ENCODE data around the gene KDM4C.
A peak's percentile ranks its signal among the peaks of the same experiment; 100 is the strongest.
"Not testable (repeated sequence)": the region's sequence is repeated elsewhere in the genome, so short reads cannot be mapped to it uniquely, and the experiment has no call there.

The KDM4C gene

DNA sequence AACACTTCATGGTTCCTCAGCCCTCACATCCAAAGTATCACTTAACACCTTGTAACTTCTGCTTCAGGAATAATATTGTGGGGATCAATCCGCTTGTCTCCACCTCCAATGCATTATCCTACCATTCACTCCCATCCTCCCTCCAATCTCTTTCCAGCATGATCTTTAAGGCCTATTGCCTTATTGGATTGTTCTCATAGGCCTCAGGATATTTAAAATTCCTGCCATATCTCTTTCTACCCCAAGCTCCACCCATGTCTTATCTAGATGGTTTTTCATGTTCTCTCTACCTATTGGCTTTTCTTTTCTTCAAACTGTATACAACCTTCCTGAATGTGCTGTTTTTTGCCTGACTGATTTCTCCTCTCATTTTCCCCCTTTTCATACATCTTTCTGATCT, 7.2 kb downstream of the KDM4C start:
- no peak for DNase-seq

DNA sequence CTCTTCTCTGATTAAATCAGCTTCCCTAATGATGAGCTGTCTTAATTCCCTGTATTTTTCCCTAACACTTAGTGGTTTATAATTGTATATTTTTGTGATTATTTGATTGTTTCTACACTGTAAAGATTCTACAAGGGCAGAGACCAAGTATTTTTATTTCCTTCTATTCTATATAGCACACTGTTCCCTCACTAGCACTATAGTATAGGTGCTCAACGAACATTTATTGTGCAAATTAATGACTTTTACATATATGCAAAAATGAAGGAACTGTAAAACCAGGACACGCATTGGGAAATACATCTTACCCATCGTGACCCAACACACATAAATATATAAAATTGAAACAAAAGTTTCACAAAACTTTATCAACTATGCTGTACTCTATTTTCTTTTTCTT, 7.6 kb downstream of the KDM4C start:
- no peak for DNase-seq

DNA sequence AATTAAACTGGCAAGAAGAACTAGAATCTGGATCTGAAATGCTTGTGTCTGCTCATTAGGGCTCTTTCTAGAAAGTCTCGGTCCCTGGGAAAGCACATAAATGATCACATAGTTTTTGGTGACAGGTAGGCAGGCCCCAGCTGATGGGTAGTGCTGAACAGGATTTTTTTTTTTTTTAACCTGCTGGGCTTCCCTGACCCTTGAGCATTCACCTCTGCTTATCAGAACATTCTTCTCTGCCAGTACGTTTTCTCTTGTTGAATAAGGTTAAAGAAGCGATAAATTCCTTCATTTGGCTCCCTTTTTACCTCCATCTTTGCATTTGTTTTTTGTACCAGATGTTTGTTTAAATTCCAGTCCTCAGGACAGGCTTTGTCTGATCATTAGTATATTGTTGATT, 8.8 kb downstream of the KDM4C start:
- DNase-seq: no peak

DNA sequence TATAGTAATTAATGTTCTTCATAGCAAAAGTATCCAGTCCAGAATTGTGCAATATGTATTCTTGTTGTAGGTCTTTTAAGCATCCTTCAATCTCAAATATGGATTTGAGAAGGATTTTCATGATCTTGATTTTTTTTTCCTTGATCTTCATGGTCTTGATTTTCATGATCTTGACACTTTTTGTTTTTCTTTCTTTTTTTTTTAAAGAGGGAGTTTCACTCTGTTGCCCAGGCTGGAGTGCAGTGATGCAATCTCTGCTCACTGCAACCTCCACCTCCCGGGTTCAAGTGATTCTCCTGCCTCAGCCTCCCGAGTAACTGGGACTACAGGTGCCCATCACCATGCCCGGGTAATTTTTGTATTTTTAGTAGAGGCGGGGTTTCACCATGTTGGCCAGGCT, 10.8 kb downstream of the KDM4C start:
- DNase-seq: not testable (repeated sequence)

DNA sequence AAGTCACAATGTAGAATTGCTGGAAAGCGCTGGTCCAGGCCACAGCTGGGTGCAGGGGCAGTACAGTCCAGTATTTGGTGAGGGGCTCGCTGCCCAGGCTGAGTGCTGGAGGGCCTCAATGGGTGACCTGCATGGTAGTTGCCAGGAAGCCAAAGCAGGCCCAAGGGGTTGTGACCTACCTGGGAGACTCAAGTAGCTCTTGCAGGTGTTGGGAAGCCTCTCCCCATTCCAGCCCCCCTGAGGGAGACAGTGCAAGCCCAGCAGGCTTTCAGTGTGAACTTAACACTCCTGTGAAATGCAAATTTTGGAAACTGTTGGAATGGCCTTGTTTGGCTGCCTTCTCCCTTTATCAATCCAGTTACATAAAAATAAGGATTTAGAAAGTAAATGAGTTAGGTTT, 13.9 kb downstream of the KDM4C start:
- no peak for DNase-seq

DNA sequence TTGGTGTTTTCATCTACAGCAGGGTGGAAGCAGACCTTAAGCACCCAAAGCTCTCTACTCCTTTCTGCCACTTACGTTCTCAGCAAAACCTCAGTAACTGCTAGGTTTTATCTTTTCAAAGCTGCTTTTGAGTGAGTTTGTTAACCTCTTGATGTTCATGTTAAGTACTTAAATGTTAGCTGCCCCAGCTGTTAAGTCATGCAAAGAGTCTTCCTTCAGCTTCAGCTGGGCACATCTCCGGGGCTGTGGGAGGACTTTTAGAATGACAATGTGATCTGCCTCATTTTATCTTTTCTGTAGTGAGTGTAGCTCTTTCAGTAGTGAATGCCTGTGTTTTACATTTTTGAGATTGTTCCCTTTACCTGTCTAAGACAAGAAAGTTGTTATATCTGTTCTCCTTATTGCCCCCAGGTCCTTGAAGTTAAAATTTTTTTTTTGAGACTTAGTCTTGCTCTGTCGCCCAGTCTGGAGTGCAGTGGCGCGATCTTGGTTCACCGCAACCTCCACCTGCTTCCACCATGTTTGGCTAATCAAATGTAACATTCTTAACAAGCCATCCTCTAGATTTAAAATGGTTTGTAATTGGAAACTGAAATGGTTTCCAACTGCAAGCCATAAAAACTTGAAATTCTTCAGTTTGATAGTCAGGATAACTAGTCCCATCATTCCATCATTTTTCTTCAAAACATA, 19.6 kb downstream of the KDM4C start:
- no peak for DNase-seq

DNA sequence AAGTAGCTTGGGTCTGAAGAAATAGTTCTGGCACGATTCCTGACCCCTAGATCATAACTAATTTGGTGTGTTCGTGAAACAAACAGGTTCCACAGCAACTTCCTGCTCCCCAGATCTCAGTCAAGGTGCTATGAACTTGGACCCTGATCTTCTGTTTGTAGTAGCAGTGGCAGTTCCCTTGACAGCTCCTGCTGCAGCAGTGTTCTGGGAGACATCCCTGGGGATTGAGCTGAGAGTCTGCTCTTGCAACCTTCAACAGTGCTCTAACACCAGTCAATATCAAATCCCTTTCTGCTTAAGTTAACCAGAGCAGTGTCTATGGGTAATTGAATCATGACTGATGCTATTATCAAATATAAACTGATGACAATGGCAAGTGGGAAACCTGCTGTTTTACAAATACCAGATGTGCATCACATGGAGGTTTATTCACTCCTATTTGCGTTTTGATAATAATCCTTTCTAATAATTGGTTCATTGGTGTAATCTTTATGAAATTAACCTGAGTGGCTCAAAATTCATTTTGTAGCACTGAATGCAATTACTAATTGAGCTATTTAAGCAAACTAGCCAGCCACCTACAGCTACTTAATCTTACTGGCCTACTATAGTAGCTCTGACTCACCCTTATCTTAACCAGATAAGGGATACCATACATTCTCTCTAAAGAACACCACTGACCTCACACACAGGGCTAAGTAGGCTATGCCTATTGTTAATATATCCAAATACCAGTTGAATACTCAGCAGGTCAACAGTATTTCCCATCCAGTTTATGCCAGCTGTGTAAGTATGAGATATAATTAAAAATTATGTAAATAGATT, 21.9 kb downstream of the KDM4C start:
- DNase-seq: no peak

DNA sequence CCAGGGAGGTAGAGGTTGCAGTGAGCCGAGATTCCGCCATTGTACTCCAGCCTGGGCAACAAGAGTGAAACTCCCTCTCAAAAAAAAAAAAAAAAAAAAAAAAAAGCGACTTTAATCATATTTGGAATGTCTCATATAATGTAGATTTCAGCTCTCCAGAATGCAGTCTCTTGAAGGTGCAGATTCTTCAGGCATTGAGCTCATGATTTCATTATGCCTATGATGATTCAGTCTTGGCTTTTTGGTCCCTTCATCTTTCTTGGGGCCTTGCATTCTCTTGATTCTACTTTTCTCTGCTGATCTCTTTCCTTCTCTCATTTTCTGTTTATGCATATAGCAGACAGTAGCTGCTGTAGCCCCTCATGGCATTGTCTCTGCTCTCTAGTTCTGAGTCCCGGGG, 22.9 kb downstream of the KDM4C start:
- DNase-seq: no peak

DNA sequence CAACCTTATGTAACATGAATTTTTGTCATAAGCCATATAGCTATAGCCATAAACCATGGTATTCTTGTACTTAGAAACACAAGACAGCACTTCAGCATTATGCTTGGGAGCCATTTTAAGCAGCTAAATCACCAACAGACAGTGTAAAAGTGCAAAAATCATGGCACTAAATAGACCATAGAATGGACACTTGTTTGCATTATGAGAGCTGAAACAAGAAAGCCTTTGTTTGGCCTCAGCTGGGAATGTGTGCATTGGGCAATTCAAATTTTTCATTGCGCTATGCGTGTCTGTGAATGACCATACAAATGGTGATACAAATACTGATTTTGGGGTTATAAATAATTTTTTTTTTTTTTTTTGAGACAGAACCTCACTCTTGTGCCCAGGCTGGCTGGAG, 23.7 kb downstream of the KDM4C start:
- DNase-seq: no peak

DNA sequence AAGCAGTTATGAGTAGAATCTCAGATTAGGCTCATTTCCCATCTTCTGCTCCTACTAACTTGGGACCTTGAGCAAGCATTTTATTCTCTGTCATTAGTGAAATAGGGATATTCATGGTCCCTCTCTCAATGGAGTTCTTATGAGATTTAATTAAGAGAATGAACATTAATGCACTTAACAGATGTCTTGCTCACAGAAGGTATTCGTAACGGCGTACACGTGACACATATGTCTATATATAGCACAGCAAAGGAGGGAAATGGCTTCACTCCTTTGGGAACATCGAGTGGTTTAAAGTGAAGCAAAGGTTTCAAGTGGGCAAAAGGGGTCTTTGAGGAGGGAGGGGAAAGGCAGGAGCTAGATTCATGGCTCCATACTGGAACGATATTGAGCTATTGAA, 24.6 kb downstream of the KDM4C start:
- no peak for DNase-seq

DNA sequence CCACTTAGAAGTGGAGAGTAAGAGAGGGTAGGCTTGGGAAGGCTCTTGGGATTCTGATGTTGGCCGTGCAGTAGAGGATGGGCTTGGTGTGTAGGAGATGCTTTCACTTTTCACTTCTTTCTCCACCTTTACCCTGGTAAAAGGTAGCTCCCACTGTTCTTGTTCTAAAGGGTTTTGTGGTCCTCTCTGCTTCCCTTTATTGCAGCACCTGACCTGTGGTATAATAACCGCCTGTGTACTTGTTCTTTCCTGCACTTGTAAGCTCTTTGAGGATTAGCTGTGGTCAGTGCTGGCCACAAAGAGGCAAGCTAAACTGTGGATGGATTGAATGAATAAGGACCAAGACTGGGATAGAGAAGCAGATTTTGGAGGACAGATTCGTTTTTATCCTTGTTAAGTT, 25.2 kb downstream of the KDM4C start:
- no peak for DNase-seq

DNA sequence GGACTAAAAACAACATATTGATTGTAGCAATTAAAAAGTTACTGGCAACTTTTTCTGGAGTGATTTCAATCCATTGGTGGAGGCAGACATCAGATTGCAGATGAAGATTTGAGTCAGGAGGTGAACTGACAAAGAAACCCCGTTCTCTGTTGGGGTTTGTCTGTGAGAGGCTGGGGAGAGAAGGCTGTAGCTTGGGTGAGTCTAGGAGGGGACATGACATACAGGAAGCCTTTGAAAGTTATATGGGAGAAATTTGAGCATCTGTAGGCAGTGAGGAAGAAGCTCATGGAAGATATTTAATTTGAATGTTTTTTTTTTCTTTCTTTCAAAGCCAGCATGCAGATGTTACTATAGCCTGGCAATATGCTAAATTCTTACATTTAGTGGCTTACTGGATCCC, 26.0 kb downstream of the KDM4C start:
- DNase-seq: no peak

DNA sequence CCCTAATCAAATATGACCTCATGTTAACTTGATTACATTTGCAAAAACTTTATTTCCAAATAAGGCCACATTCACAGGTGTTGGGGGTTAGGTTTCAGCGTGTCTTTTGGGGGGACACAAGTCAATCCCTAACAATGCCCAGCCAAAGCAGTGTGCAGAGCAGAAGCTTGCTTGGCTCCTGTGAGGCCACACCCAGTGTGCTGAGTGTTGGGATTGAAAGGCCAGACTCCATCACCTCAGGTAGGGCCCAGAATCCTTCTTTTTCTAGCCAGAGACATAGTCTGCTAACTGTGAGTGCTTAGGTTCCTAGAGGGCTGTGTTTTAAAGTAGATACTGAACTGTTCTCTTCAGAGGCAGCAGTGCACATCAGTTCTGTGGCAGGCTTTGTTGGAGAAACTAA, 27.9 kb downstream of the KDM4C start:
- no peak for DNase-seq

DNA sequence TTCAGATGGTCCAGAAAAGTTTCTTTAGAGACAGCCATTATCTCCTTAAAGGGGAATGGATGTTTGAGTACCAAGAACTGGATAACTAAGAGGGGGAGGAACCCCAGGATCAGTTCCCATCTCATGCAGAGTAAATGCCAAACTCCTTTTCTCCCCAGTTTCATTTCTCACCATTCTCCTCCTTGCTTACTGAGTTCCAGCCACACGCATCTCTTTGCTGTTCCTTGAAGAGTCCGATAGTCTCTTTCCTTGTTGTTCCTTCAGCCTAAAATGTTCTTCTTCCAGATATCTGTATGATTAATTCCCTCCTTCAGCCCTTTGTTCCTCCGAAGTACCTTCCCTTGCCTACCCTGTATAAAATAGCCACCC, 30.0 kb downstream of the KDM4C start:
- no peak for DNase-seq

DNA sequence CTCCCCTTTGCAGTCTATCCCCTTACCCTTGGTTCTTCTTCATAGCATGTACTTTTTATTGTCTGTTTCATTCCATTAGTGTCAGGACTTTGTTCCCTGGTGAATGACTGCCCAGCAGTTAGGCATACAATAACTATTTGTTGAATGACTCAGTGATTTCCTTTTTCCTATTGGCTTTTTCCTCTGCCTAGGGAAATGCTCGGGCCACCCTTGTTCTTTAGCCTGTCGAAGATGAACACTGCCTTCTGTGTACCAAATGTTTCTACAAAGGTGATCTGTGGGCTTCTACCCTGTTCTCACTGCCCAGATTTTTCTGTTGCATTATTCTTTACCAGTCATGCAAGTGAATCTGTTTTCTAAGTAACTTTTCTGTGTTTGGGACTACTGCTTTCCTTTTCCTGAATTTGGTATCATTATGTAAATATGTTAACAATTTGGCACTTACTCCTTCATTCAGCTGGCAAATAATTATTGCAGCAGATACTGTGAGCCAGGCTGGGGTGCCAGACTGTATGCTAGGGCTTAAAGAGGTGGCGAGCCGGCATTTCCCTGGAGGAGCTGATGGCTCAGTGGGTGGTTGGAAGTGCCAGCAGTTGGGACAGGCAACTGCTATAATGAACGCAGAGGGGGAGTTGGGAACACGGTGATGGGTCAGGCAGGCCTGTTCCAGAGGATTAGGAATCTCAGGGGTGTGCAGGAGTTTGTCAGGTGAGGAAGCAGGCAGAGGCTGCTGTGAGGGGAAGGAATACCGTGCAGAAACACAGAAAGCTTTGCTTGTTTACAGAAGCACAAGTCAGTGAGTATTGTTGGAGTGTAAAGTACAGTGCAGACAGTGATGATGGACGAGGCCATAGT, 30.6 kb downstream of the KDM4C start:
- DNase-seq: peak; percentile 73

DNA sequence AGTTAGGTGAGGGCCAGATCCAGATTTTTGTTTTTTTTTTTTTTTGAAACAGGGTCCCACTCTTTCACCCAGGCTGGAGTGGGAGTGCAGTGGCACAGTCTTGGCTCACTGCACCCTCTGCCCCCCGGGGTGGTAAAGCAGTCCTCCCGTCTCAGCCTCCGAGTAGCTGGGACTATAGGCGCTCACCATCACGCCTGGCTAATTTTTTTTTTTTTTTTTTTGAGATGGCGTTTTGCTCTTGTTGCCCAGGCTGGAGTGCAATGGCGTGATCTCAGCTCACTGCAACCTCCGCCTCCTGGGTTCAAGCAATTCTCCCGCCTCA, 31.2 kb downstream of the KDM4C start:
- DNase-seq: not testable (repeated sequence)

DNA sequence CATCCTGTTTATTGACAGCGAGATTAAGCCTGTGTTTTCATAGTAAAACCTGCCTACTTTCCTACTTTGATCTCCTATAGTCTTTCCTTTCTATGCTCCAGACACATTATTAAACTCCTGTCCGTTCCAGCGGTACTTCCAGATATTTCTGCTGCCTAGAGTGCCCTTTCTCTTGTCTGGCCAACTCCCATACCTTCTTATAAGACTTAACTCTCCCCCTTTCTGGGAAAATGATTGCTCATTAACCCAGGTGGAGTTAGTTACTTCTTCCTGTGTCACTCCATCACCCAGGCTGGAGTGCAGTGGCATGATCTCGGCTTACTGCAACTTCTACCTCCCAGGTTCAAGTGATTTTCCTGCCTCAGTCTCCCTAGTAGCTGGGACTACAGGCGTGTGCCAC, 33.1 kb downstream of the KDM4C start:
- DNase-seq: no peak

DNA sequence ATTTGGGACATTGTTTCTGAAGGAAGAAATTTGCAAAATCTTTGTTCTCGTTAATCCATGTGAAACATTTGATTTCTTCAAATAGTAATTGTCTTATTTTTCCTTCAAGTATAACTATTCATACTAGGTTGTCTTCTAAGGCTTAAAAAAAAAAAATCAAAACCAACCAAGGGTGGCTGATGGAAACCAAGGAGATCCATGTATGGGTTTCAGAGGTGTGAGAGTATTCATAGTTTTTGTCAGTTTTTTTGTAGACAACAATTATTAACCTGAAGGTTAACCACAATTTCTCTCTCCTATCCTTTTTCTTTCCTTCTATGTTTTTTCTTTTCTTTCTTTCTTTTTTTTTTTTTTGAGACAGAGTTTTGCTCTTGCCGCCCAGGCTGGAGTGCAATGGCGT, 35.4 kb downstream of the KDM4C start:
- no peak for DNase-seq

DNA sequence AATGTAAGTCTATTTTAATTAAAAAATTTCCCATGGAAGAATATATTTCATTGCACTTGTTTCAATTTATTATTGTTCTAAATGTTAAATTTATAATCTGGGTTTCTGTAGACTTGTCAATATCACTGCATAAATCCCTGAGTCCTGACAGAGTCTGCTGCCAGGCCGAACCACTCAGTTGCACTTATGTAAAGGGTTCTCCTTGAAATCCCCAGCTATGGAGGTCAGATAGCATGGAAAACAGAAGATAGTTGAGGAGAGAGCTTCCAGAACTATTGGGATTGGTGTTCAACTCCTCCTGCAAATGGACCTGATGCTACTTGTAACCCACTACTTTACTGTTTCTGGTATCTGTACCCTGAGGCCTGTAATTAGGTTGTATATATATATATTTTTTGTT, 37.2 kb downstream of the KDM4C start:
- DNase-seq: no peak

DNA sequence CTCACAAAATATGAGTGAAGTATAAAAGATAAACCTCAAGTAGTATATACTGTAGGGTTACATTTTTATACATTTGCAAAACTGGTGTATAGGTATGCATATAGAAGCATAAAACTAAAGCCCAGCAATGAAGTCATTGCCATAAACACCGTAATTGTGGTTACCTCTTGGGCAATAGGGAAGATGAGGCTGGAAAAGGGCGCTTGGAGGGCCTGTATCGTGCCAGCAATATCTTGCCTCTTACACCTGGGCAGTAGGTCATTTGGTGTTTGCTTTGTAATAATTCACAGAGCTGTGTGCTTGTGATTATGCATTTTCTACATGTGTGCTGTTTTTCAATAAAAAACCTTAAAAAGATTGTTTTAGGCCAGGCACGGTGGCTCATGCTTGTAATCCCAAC, 45.2 kb downstream of the KDM4C start:
- DNase-seq: no peak

DNA sequence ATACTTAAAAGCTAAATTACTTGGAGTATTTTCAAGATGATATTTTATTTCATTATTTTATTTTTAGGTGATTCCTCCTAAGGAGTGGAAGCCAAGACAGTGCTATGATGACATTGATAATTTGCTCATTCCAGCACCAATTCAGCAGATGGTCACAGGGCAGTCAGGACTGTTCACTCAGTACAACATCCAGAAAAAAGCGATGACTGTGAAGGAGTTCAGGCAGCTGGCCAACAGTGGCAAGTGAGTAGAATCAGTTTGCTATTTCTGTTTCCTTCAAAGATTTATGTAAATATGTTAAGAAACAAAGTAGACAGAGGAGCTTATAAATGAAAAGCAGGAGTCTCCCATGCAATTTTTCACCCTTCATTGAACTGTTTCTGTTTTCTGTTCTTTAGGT, 47.8 kb downstream of the KDM4C start:
- peak; percentile 28 for DNase-seq

DNA sequence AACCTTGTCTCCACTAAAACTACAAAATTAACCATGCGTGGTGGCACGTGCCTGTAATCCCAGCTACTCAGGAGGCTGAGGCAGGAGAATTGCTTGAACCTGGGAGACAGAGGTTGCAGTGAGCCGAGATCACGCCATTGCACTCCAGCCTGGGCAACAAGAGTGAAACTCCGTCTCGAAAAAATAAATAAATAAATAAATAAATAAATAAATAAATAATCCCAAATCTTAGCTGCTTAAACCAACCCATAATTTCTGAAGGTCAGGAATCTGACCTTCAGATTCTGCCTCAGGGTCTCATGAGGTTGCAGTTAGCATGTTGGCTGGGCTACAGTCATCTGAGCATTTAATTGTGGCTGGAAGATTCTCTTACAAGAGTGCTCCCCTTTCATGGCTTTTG, 48.5 kb downstream of the KDM4C start:
- DNase-seq: not testable (repeated sequence)

DNA sequence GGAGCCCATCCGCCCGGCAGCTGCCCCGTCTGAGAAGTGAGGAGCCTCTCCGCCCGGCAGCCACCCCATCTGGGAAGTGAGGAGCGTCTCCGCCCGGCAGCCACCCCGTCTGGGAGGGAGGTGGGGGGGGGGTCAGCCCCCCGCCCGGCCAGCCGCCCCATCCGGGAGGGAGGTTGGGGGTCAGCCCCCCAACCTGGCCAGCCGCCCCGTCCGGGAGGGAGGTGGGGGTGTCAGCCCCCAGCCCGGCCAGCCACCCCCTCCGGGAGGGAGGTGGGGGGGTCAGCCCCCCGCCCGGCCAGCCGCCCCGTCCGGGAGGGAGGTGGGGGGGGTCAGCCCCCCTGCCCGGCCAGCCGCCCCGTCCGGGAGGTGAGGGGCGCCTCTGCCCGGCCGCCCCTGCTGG, 49.9 kb downstream of the KDM4C start:
- DNase-seq: not testable (repeated sequence)

DNA sequence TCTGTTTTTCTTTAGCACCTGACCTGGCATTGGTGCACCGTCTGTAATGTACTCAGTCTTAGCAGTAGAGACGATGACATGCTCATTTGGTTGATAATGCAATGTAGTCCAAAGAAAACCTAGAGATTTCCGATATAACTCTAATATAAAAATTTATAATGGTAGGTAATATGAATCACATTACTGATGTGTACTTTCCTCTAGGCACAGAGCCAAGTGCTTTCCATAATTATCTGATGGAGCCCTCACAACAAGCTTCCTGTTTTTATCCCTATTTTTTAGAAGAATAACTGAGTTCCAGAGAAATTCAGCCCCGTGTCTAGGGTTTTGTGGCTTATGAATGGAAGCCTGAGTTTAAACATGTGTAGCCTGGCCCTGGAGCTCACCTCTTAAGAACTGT, 53.7 kb downstream of the KDM4C start:
- DNase-seq: no peak

All from HCEC 1CT (cell line).